COLO668 (cell line): Measurements from ENCODE around the gene RMND1.
"Not testable (repeated sequence)": the region's sequence is repeated elsewhere in the genome, so short reads cannot be mapped to it uniquely, and the experiment has no call there.

ENCODE experiments used
- DNase-seq: peaks from one replicate; lab custom pipeline; 2025; ENCODE audit not compliant: unreplicated experiment; lab: John Stamatoyannopoulos, UW

RMND1 gene

GRCh38 chr6:151451950-151452749, at the start of gene RMND1:
Gene RMND1, minus strand, starts transcription at chr6:151452126. Its CDS starts 6,315 bp downstream, at chr6:151445811.
- DNase-seq: peak; percentile 98

- no peak for DNase-seq
Measured at GRCh38 chr6:151499551-151499950, 47.6 kb upstream of the RMND1 start.

GRCh38 chr6:151498327-151498726, 46.4 kb upstream of the RMND1 start:
- DNase-seq: no peak

GRCh38 chr6:151497905-151498304, 46.0 kb upstream of the RMND1 start:
- no peak for DNase-seq

- DNase-seq: no peak
Measured at GRCh38 chr6:151495380-151495779, 43.5 kb upstream of the RMND1 start.

- DNase-seq: no peak
Measured at GRCh38 chr6:151494936-151495320, 43.0 kb upstream of the RMND1 start.

GRCh38 chr6:151494235-151494935, 42.5 kb upstream of the RMND1 start:
- DNase-seq: peak; percentile 72

- DNase-seq: peak; percentile 75
Measured at GRCh38 chr6:151493804-151494234, 41.9 kb upstream of the RMND1 start, which contains the start of gene CCDC170. Gene CCDC170, plus strand, starts transcription at chr6:151494017. Its CDS starts 112 bp downstream, at chr6:151494129.

GRCh38 chr6:151493161-151493803, 41.4 kb upstream of the RMND1 start:
- no peak for DNase-seq

- DNase-seq: no peak
Measured at GRCh38 chr6:151490996-151491395, 39.1 kb upstream of the RMND1 start.

GRCh38 chr6:151488226-151488625, 36.3 kb upstream of the RMND1 start:
- no peak for DNase-seq

GRCh38 chr6:151483994-151484393, 32.1 kb upstream of the RMND1 start:
- no peak for DNase-seq

GRCh38 chr6:151482290-151482689, 30.4 kb upstream of the RMND1 start:
- DNase-seq: no peak

GRCh38 chr6:151481786-151482185, 29.9 kb upstream of the RMND1 start:
- no peak for DNase-seq

GRCh38 chr6:151478670-151479069, 26.7 kb upstream of the RMND1 start:
- no peak for DNase-seq

- no peak for DNase-seq
Measured at GRCh38 chr6:151477726-151478125, 25.8 kb upstream of the RMND1 start.

- DNase-seq: peak; percentile 1
Measured at GRCh38 chr6:151475653-151476523, 24.0 kb upstream of the RMND1 start.

GRCh38 chr6:151464702-151465101, 12.8 kb upstream of the RMND1 start:
- DNase-seq: no peak

- DNase-seq: no peak
Measured at GRCh38 chr6:151461673-151462072, 9.7 kb upstream of the RMND1 start.

GRCh38 chr6:151455751-151456398, 3.9 kb upstream of the RMND1 start:
- not testable (repeated sequence) for DNase-seq
